DOHH2 (cell line): ENCODE measurements around the gene RBBP8NL.

ENCODE experiments used
- H3F3A ChIP-seq: fragments of 200-600 bp; sonication (generic), shearing (Covaris generic); 2 replicates; pipeline ENCODE4 v1.6.0; 2016; ENCODE audit warnings: antibody characterized with exemption, mild to moderate bottlenecking; ENCODE audit not compliant: control insufficient read depth, insufficient read depth
- H3K27ac ChIP-seq: fragments of 200-600 bp; sonication (generic); 2 replicates; pipeline ENCODE4 v1.5.1; 2014; ENCODE audit warnings: low read depth, mild to moderate bottlenecking, low read length, moderate library complexity
- H3K27me3 ChIP-seq: fragments of 200-600 bp; sonication (generic); 2 replicates; pipeline ENCODE4 v1.6.1; 2014; ENCODE audit warnings: mild to moderate bottlenecking, low read length, mixed read lengths; ENCODE audit not compliant: control insufficient read depth
- H3K36me3 ChIP-seq: fragments of 200-600 bp; sonication (generic); 2 replicates; pipeline ENCODE4 v1.6.1; 2014; ENCODE audit warnings: mild to moderate bottlenecking, low read length, moderate library complexity, mixed read lengths; ENCODE audit not compliant: control insufficient read depth
- H3K4me1 ChIP-seq: fragments of 200-600 bp; sonication (generic); 2 replicates; pipeline ENCODE4 v1.6.1; 2014; ENCODE audit warnings: mild to moderate bottlenecking, low read length, mixed read lengths; ENCODE audit not compliant: control insufficient read depth
- H3K4me2 ChIP-seq: fragments of 200-600 bp; sonication (generic); 2 replicates; pipeline ENCODE4 v1.6.0; 2014; ENCODE audit warnings: mild to moderate bottlenecking, low read length, moderate library complexity
- H3K4me3 ChIP-seq: fragments of 200-600 bp; sonication (generic); 2 replicates; pipeline ENCODE4 v1.5.1; 2014; ENCODE audit warnings: mild to moderate bottlenecking, low read length, mixed read lengths
- H3K79me2 ChIP-seq: fragments of 200-600 bp; sonication (generic); 2 replicates; pipeline ENCODE4 v1.6.1; 2014; ENCODE audit warnings: mild to moderate bottlenecking, low read length, mixed read lengths; ENCODE audit not compliant: control insufficient read depth
- H3K9me2 ChIP-seq: fragments of 200-600 bp; sonication (generic); replicated peaks from 2 replicates; pipeline ENCODE4 v1.6.1; 2014; ENCODE audit warnings: mild to moderate bottlenecking, low read length, mixed read lengths; ENCODE audit not compliant: control insufficient read depth
- H3K9me3 ChIP-seq: fragments of 200-600 bp; sonication (generic); 2 replicates; pipeline ENCODE4 v1.6.1; 2014; ENCODE audit warnings: antibody characterized with exemption, low read length, mixed read lengths; ENCODE audit not compliant: control insufficient read depth, insufficient read depth
- H4K20me1 ChIP-seq: fragments of 200-600 bp; sonication (generic); 2 replicates; pipeline ENCODE4 v1.6.0; 2014; ENCODE audit warnings: low read depth, mild to moderate bottlenecking, antibody characterized with exemption, low read length, moderate library complexity; ENCODE audit not compliant: control insufficient read depth, insufficient read depth
- EZH2phosphoT487 ChIP-seq: fragments of 200-600 bp; sonication (generic); IDR thresholded peaks from 2 replicates; pipeline ENCODE4 v1.6.1; 2017; ENCODE audit warnings: borderline replicate concordance, mild to moderate bottlenecking, antibody characterized with exemption, low read length, moderate library complexity, mixed read lengths
- TF ChIP-seq, protein P1 (sequence below): fragments of 200-600 bp; sonication (generic); IDR thresholded peaks from one replicate; pipeline ENCODE4 v1.5.1; 2014; ENCODE audit warnings: antibody characterized with exemption, mild to moderate bottlenecking, low read depth, low read length; ENCODE audit not compliant: poor library complexity, severe bottlenecking

RBBP8NL gene

GRCh38 chr20:62393830-62394229 lies 33.5 kb downstream of the RBBP8NL start:
- Histone ChIP-seq H4K20me1 (no peaks in the 10 kb centered on the region; the same call in 1 of the 2 replicates), H3K27ac (no peak overlapping the region), H3K4me3 (no peak overlapping the region), H3K4me1 (peaks cover under 1% of the 10 kb centered on the region; the same call in 1 of the 2 replicates), H3F3A (peaks cover 19% of the 10 kb centered on the region), H3K4me2 (no peak overlapping the region), H3K9me3 (no peaks in the 10 kb centered on the region; the same call in 1 of the 2 replicates), H3K27me3 (no peaks in the 10 kb centered on the region), H3K36me3 (peaks cover 30% of the 10 kb centered on the region), H3K9me2 (no peaks in the 10 kb centered on the region), H3K79me2 (peaks cover 9% of the 10 kb centered on the region)
- no peak for TF ChIP-seq EZH2phosphoT487
- TF ChIP-seq, protein P1, sequence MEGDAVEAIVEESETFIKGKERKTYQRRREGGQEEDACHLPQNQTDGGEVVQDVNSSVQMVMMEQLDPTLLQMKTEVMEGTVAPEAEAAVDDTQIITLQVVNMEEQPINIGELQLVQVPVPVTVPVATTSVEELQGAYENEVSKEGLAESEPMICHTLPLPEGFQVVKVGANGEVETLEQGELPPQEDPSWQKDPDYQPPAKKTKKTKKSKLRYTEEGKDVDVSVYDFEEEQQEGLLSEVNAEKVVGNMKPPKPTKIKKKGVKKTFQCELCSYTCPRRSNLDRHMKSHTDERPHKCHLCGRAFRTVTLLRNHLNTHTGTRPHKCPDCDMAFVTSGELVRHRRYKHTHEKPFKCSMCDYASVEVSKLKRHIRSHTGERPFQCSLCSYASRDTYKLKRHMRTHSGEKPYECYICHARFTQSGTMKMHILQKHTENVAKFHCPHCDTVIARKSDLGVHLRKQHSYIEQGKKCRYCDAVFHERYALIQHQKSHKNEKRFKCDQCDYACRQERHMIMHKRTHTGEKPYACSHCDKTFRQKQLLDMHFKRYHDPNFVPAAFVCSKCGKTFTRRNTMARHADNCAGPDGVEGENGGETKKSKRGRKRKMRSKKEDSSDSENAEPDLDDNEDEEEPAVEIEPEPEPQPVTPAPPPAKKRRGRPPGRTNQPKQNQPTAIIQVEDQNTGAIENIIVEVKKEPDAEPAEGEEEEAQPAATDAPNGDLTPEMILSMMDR: no peak

DNA sequence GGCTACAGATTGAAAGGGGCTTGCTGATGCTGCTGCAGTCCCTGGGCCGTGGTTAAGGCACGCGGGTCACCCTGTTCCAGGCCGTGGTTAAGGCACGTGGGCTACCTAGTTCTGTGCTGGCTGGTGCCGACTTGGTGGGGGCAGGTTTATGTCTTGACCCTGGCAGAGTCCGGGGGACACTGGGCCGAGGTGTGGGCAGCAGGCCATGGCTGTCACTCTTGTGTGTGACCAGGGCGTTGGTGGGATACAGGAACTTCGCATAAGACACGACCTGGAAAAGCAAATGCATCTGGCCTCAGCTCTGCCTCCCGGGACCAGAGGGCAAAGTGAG lies 34.0 kb downstream of the RBBP8NL start:
- Histone ChIP-seq H3K27me3 (no peaks in the 10 kb centered on the region), H3K4me3 (no peak overlapping the region), H3K9me3 (no peaks in the 10 kb centered on the region; the same call in 1 of the 2 replicates), H4K20me1 (peaks cover 2% of the 10 kb centered on the region; the same call in 1 of the 2 replicates), H3K4me1 (peaks cover 6% of the 10 kb centered on the region), H3K4me2 (no peak overlapping the region), H3K79me2 (peaks cover 15% of the 10 kb centered on the region), H3K27ac (no peak overlapping the region), H3F3A (peaks cover 24% of the 10 kb centered on the region), H3K36me3 (peaks cover 35% of the 10 kb centered on the region), H3K9me2 (no peaks in the 10 kb centered on the region)
- TF ChIP-seq, protein P1: no peak
- no peak for TF ChIP-seq EZH2phosphoT487

DNA sequence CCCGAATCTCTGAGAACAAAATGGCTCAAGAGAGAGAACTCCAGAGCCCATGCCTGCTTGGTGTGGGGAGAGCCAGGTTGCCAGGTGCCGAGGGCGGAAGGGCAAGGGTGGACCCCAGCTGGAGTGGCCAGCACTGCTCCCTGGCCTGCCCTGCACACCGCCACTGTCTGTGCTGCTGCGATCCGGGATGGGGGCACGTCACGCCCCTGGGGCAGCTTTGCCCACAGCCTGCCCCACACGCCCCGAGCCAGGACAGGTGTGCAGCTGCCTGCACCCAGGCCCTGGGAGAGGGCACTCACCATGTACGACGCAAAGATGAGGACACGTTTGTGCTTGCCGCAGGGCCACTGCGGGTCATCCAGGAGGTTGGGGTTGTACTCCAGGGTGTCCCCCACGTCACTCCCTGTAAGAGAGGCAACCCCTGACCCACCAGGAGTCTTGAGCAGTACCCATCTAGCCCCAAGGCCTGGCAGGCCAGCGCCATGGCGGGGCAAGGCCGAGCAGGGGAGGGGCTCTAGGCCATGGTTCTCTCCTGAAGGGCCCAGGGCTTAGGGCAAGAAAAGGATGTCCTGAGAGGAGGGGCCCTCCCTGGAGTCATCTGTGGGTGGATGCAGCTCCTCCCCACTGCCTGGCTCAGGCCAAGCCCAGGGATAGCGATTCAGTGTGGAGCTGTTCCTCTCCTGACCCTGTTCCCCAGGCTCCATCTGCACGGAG lies 34.6 kb downstream of the RBBP8NL start:
- no peak overlapping the region for H3K4me3 ChIP-seq
- peaks cover 20% of the 10 kb centered on the region for H3K79me2 ChIP-seq
- H3K27me3 ChIP-seq: no peaks in the 10 kb centered on the region
- peaks cover 41% of the 10 kb centered on the region for H3K36me3 ChIP-seq
- H3K9me2 ChIP-seq: no peaks in the 10 kb centered on the region
- no peak overlapping the region for H3K4me2 ChIP-seq
- TF ChIP-seq EZH2phosphoT487: no peak
- TF ChIP-seq, protein P1: no peak
- H3K9me3 ChIP-seq: no peaks in the 10 kb centered on the region
- peaks cover 29% of the 10 kb centered on the region for H3F3A ChIP-seq
- H3K4me1 ChIP-seq: peaks cover 11% of the 10 kb centered on the region
- no peak overlapping the region for H3K27ac ChIP-seq
- H4K20me1 ChIP-seq: peaks cover 7% of the 10 kb centered on the region; the same call in 1 of the 2 replicates
